ENCODE data around the gene SLC7A8. TPM values are rescaled to one million over a fixed set of nuclear protein-coding genes. Genes with fewer than 3 reads are reported as not detected.
"Not testable (repeated sequence)": the region's sequence is repeated elsewhere in the genome, so short reads cannot be mapped to it uniquely, and the experiment has no call there.

Gene SLC7A8
- total and polyA plus RNA-seq, 10 of the 15 experiments (the other 5 are each of a cell fraction or from before 2014, with no cell fraction given), result 0.06 to 0.28 (median 0.21) TPM; not detected in 7

- H4K20me1 ChIP-seq (ENCODE audit: control insufficient read depth, insufficient read depth); H3K36me3 ChIP-seq (ENCODE audit: control insufficient read depth in 2 of 2, insufficient read depth in 2 of 2, low read length in 1 of 2); H3K4me2 ChIP-seq (ENCODE audit: control insufficient read depth, insufficient read depth); POLR2A ChIA-PET; H3K4me1 ChIP-seq (ENCODE audit: control insufficient read depth, insufficient read depth, low read length); H3K9ac ChIP-seq (ENCODE audit: control insufficient read depth, insufficient read depth, low read length); H3K4me3 ChIP-seq; in situ Hi-C loops (cut with MboI); CTCF ChIA-PET; ATAC-seq; H3K9me3 ChIP-seq (replicated peaks; ENCODE audit: control insufficient read depth, insufficient read depth, low read length); H2AFZ ChIP-seq (ENCODE audit: control insufficient read depth, low read depth, low read length); RAD21 ChIA-PET (ENCODE audit: unreplicated experiment); BruUV-seq (replicated peaks); H3K27ac ChIP-seq (ENCODE audit: control insufficient read depth, insufficient read depth); DNase-seq (ENCODE audit: low read depth, low spot score); H3K79me2 ChIP-seq (ENCODE audit: control insufficient read depth, insufficient read depth, low read length); H3K27me3 ChIP-seq (replicated peaks in 1 of 2; ENCODE audit: control insufficient read depth in 2 of 2, insufficient read depth in 2 of 2, low read length in 1 of 2); FAIRE-seq; intact Hi-C loops (cut with micrococcal nuclease; ENCODE audit: unreplicated experiment); SMC1A ChIA-PET (ENCODE audit: uncharacterized antibody, unreplicated experiment): not testable (repeated sequence)
- whole genome bisulfite sequencing (ENCODE audit: insufficient coverage, insufficient replicate concordance, low lambda C conversion rate, missing lambda C conversion rate), result 31% methylated on average over 1 of the region's 5 CpGs
Measured at GRCh38 chr14:23107620-23108019, 75.8 kb downstream of the SLC7A8 start.

GRCh38 chr14:23106747-23107045 is 76.8 kb downstream of the SLC7A8 start:
- no peaks in the 10 kb centered on the region for H3K9me3 ChIP-seq (replicated peaks; ENCODE audit: control insufficient read depth, insufficient read depth, low read length)
- H3K27me3 ChIP-seq (replicated peaks in 1 of 2; ENCODE audit: control insufficient read depth in 2 of 2, insufficient read depth in 2 of 2, low read length in 1 of 2), result no peaks in the 10 kb centered on the region; a peak in 1 of 4 replicates
- no peak overlapping the region for H3K4me3 ChIP-seq
- H3K27ac ChIP-seq (ENCODE audit: control insufficient read depth, insufficient read depth), result no peak overlapping the region
- SMC1A ChIA-PET (ENCODE audit: uncharacterized antibody, unreplicated experiment), result no interaction called here
- no peak for FAIRE-seq
- no peaks in the 10 kb centered on the region for H3K79me2 ChIP-seq (ENCODE audit: control insufficient read depth, insufficient read depth, low read length)
- in situ Hi-C loops (cut with MboI), result no loop called here
- H3K4me1 ChIP-seq (ENCODE audit: control insufficient read depth, insufficient read depth, low read length), result no peaks in the 10 kb centered on the region
- RAD21 ChIA-PET (ENCODE audit: unreplicated experiment), result no interaction called here
- no peak overlapping the region for H2AFZ ChIP-seq (ENCODE audit: control insufficient read depth, low read depth, low read length)
- CTCF ChIA-PET, result interaction anchor here (0.7 to 1.2 kb wide), 2 partner anchors 14 to 38 kb away, joined by 4 to 6 read pairs; no protein-coding TSS in a partner anchor
- DNase-seq (ENCODE audit: low read depth, low spot score), result no peak
- ATAC-seq, result no peak
- H3K9ac ChIP-seq (ENCODE audit: control insufficient read depth, insufficient read depth, low read length), result no peak overlapping the region
- H3K36me3 ChIP-seq (ENCODE audit: control insufficient read depth in 2 of 2, insufficient read depth in 2 of 2, low read length in 1 of 2), result no peaks in the 10 kb centered on the region
- no peaks in the 10 kb centered on the region; the same call in 1 of the 2 replicates for H4K20me1 ChIP-seq (ENCODE audit: control insufficient read depth, insufficient read depth)
- H3K4me2 ChIP-seq (ENCODE audit: control insufficient read depth, insufficient read depth), result no peak overlapping the region
- BruUV-seq (replicated peaks), result no TSS peak
- intact Hi-C loops (cut with micrococcal nuclease; ENCODE audit: unreplicated experiment), result no loop called here
- POLR2A ChIA-PET, result interaction anchor here (0.6 kb wide), 1 partner anchor 11 kb away, joined by 4 read pairs; no protein-coding TSS in a partner anchor
- TF ChIP-seq ZZZ3 (IDR thresholded peaks at IDR 0.05; ENCODE audit: control insufficient read depth, insufficient read length, low read depth), result no peak
- no peak for TF ChIP-seq NR2C2 (IDR thresholded peaks at IDR 0.05; ENCODE audit: borderline replicate concordance, control insufficient read depth, insufficient read length, low read depth)
- no peak for TF ChIP-seq TAF1 (IDR thresholded peaks at IDR 0.05; ENCODE audit: borderline replicate concordance, low read depth, low read length)
- TF ChIP-seq, protein P1, sequence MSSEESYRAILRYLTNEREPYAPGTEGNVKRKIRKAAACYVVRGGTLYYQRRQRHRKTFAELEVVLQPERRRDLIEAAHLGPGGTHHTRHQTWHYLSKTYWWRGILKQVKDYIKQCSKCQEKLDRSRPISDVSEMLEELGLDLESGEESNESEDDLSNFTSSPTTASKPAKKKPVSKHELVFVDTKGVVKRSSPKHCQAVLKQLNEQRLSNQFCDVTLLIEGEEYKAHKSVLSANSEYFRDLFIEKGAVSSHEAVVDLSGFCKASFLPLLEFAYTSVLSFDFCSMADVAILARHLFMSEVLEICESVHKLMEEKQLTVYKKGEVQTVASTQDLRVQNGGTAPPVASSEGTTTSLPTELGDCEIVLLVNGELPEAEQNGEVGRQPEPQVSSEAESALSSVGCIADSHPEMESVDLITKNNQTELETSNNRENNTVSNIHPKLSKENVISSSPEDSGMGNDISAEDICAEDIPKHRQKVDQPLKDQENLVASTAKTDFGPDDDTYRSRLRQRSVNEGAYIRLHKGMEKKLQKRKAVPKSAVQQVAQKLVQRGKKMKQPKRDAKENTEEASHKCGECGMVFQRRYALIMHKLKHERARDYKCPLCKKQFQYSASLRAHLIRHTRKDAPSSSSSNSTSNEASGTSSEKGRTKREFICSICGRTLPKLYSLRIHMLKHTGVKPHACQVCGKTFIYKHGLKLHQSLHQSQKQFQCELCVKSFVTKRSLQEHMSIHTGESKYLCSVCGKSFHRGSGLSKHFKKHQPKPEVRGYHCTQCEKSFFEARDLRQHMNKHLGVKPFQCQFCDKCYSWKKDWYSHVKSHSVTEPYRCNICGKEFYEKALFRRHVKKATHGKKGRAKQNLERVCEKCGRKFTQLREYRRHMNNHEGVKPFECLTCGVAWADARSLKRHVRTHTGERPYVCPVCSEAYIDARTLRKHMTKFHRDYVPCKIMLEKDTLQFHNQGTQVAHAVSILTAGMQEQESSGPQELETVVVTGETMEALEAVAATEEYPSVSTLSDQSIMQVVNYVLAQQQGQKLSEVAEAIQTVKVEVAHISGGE (CRISPR knock-in tag; IDR thresholded peaks at IDR 0.05), result no peak
- TF ChIP-seq RB1 (IDR thresholded peaks at IDR 0.05; ENCODE audit: borderline replicate concordance), result no peak
- no peak for TF ChIP-seq ELK1 (IDR thresholded peaks at IDR 0.05; ENCODE audit: low read depth, low read length)
- TF ChIP-seq BACH1 (IDR thresholded peaks at IDR 0.05; ENCODE audit: borderline replicate concordance), result no peak
- TF ChIP-seq SMAD5 (IDR thresholded peaks at IDR 0.05; ENCODE audit: low read depth), result no peak
- no peak for TF ChIP-seq PRDM15 (CRISPR knock-in tag; IDR thresholded peaks at IDR 0.05)
- TF ChIP-seq JUND (IDR thresholded peaks at IDR 0.05; ENCODE audit: low read depth, low read length), result no peak

Data from GM12878 (cell line).